Measurements from ENCODE around the gene KIF13A. TPM values are rescaled to one million over a fixed set of nuclear protein-coding genes. Genes with fewer than 3 reads are reported as not detected.

KIF13A gene
- total RNA-seq, 5 donors from 2014 or later (not counting 1 experiment from before 2014, with no cell fraction given) = 0.55 to 2.0 (median 0.92) TPM

Other genes starting within 250 kb of the KIF13A start
- 1 to 10 TPM in 2 of 5 donors, under 1 TPM in 3; 0.48 to 1.2 (median 0.99) TPM for gene NHLRC1, start 135.0 kb upstream of the KIF13A start, total RNA-seq
- 1 to 10 TPM; 4.2 to 6.5 (median 5.5) TPM for gene TPMT, start 167.4 kb upstream of the KIF13A start, total RNA-seq
- gene KDM1B, start 167.8 kb upstream of the KIF13A start, total RNA-seq = 10 to 100 TPM in 3 of 5 donors, 1 to 10 TPM in 2; 9.0 to 10.7 (median 10.4) TPM

Data from T-cell (primary cell).